ENCODE measurements around the gene PARD6G.
"Not testable (repeated sequence)": the region's sequence is repeated elsewhere in the genome, so short reads cannot be mapped to it uniquely, and the experiment has no call there.

The PARD6G gene

DNA sequence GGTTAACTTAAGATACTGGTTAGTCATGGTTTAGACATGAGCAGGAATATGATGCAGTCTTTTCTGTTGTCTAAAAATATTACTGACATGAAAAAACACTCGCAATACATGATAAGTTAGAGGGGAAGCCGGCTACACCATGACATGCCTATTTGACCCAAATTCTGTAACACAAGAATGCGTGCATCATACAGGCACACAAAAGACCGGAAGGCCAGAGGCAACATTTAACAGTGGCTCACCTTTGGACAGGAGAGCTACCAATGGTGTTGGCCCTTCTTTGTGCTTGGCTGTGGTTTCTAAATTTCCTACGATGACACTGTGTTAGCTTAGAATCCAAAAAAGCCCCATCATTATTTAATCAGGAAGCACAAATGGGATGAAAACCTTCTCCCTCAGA, 4.1 kb downstream of the PARD6G start:
- DNase-seq = no peak
- intact Hi-C loops (cut with DNase I) = no loop called here

DNA sequence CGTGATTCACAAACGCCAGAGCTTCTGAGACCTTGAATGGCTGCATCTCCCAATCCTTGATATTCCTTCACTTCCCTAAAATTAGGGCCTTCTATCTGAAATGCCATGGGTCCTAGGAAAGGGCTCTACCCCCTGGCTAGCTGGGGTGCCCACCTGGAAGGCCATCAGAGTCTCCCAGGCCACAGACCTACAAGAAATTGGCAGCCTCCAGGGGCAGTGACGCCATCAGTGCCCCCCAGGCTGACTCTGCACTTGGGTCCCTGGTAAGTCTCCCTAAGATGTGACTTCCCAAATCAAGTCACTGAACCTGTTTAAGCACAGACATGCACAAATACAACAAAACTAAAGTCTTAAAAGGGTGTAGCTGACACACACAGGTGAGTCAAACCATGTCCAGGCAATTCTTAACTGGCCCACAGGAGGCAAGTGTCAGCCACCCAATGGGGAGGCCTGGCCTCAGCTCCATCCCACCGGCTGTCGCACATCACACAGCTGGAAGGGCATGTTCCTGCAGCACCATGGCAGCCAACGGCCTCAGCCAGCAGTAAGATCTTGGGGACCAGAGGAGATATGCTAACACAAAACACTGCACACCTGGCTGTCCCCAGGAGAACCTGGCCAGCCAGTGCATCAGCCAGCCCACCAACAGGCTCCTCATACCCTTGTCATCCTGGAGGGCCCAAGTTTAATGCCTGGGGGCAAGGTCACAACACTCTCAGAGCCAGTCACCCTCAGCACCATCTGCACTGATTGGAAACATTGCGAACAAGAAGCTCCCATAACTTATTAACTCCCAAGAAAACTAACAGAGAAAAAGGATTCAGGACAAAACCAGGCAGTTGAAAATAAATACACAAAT, 5.2 kb downstream of the PARD6G start:
- DNase-seq = peak in 2 of 10 donors; percentile 30 to 53
- intact Hi-C loops (cut with DNase I) = no loop called here

DNA sequence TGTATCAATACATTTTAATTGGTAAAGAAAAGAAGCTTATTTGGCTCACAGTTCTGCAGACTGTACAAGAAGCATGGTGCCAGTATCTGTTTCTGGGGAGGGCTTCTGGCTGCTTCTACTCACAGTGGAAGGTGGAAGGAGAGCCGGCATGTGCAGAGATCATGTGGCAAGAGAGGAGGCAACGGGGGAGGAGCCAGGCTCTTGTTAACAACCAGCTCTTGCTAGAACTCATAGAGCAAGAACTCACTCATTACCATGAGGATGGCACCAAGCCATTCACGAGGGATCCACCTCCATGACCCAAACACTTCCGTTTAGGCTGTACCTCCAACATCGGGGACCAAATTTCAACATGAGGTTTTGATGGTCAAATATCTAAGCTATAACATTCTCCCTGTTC, 7.5 kb downstream of the PARD6G start:
- intact Hi-C loops (cut with DNase I) = no loop called here
- peak in 2 of 10 donors; percentile 19 to 26 for DNase-seq

DNA sequence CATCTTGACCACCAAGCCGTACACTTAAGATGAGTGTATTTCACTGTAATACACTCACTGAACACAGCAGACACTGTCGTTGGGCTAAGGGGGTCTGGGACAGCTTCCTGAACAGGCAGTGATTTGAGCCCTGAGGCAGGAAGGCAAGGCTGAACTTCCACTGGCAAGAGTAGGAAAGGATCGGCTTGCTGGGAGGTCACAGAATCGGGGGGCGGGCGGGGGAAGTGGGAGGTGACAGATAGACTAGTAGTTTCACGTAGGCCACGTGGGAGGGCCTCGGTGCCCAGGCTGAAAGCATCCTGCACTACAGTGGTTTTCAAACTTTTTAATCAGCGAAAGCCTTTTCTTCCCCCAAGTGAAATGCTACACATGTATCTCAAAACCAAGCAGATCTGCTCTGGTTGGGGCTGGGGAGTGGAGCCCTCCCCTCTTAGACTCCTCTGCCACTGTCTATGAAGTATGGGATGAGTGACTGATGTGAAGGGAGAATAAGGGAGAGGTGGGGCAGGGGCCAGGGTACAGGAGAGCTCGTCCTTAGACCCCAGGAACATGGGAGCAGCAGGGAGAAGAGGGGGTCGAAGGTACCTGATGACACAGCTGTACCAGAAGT, 8.6 kb downstream of the PARD6G start:
- intact Hi-C loops (cut with DNase I) = no loop called here
- peak in 2 of 10 donors; percentile 11 to 32 for DNase-seq

DNA sequence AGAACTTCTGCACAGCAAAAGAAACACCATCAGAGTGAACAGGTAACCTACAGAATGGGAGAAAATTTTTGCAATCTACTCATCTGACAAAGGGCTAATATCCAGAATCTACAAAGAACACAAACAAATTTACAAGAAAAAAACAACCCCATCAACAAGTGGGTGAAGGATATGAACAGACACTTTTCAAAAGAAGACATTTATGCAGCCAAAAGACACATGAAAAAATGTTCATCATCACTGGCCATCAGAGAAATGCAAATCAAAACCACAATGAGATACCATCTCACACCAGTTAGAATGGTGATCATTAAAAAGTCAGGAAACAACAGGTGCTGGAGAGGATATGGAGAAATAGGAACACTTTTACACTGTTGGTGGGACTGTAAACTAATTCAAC, 9.8 kb downstream of the PARD6G start:
- intact Hi-C loops (cut with DNase I); DNase-seq: not testable (repeated sequence)

GRCh38 chr18:80234398-80234797, 12.9 kb downstream of the PARD6G start:
- peak in 1 of 10 donors; percentile 4 for DNase-seq
- intact Hi-C loops (cut with DNase I) = no loop called here

GRCh38 chr18:80233899-80234298, 13.4 kb downstream of the PARD6G start:
- intact Hi-C loops (cut with DNase I) = no loop called here
- peak in 2 of 10 donors; percentile 32 to 33 for DNase-seq

- intact Hi-C loops (cut with DNase I) = no loop called here
- DNase-seq = peak in 2 of 10 donors; percentile 45 to 63
These were observed 14.0 kb downstream of the PARD6G start for GRCh38 chr18:80233201-80233835.

- peak in 2 of 10 donors; percentile 55 to 58 for DNase-seq
These were observed 14.6 kb downstream of the PARD6G start for GRCh38 chr18:80232710-80233109.

DNA sequence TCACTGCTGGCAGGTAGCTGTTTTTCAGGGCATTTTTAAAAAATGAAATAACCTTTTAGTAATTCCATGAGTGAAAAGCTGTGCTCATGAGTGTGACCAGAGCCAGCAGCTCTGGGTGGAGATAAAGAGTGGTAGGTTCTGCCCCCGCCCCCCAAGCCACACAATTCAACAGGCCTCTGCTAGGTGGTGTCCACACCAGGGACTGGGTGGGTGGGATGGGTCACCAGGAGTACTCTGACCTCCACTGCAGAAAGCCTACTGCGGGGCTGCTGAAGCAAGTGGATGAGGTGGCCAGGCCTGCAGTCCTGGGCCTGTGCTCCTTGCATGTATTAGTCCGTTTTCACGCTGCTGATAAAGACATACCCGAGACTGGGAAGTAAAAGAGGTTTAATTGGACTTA, 15.3 kb downstream of the PARD6G start:
- intact Hi-C loops (cut with DNase I) = no loop called here
- DNase-seq = peak in 2 of 10 donors; percentile 35 to 44

More at GRCh38 chr18:80232710-80233109, 14.6 kb downstream of the PARD6G start:
- intact Hi-C loops (cut with DNase I) = no loop called here

GRCh38 chr18:80231616-80232015, 15.7 kb downstream of the PARD6G start:
- intact Hi-C loops (cut with DNase I) = no loop called here
- no peak for DNase-seq

- DNase-seq = peak in 1 of 10 donors; percentile 37
- intact Hi-C loops (cut with DNase I) = no loop called here
These were observed 16.2 kb downstream of the PARD6G start for GRCh38 chr18:80231151-80231550.

- intact Hi-C loops (cut with DNase I) = no loop called here
- DNase-seq = peak in 1 of 10 donors; percentile 56
These were observed 17.3 kb downstream of the PARD6G start for GRCh38 chr18:80229766-80230745.

- intact Hi-C loops (cut with DNase I) = no loop called here
- peak in 1 of 10 donors; percentile 19 for DNase-seq
These were observed 18.0 kb downstream of the PARD6G start for GRCh38 chr18:80229363-80229762.

DNA sequence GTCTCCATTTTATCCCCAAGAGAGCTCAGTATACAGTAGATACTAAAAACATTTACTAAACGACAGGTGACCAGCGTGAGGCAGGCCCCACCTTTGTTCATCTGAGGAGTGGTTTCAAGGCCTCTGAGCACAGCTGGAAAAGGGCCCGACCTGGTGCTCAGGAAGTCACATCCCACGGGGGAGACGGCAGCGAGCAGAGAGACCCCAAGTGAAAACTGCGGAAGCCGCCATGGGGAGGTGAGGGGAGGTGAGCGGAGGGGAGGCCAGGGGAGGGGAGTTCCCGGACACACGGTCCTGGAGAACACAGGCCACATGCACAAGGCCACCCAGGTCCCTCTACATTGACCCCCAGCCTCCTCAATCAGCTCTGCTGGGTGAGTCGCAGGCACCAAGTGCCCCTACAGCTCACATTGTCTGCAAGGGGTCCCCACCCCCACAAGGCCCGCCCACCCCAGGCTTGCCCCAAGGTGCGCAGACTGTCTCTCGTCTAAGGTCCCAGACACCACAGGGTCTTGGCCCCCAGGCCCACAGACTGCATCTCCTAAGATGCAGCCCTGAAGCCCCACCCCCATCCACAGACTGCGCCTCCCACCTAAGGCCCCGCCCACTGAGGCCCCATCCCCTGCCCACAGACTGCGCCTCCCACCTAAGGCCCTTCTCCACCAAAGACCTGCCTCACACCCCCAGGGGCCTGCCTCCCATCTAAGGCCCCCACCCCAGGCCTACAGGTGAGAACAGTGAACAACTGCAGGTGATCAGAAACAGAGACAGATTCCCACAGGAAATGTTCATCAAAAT, 19.1 kb downstream of the PARD6G start:
- DNase-seq = peak in 1 of 10 donors; percentile 54
- intact Hi-C loops (cut with DNase I) = no loop called here

DNA sequence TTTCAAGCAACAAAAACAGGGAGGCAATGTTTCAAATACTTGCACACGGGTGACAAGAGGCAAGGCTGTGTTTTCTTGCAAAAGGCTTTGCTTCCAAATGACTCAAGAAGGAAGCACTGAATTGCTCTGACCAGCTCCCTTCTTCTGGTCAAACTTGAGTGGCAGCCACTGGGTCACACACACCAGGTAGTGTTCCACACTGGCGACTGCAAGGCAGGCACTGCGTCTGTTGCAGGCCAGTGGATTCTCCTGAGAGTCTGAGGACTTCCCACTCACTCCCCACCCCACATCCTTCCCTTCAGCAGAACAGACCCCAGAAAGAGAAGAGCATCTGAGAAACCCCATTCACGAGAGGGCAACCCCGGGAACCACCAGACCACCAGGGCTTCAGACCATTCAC, 19.8 kb downstream of the PARD6G start:
- peak in 1 of 10 donors; percentile 18 for DNase-seq
- intact Hi-C loops (cut with DNase I) = no loop called here

DNA sequence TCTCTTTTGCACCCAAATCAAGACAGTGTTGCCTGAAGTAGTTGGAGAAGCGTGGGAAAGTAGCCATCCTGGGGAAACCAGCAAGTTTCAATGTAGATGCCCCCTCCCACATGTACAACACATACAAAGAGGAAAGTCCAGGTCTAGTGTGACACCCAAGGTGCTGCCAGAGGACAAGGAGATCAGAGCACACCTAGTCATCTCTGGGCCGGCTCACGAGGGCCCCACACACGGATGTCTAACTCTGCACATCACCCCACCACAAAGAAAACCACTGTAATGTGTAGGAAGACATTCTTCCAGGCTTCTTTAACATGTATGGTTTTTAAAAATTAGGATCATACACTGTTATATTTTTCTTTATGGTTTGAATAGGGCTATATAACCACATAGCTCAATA, 21.6 kb downstream of the PARD6G start:
- intact Hi-C loops (cut with DNase I) = no loop called here
- DNase-seq = no peak

GRCh38 chr18:80223581-80224148, 23.6 kb downstream of the PARD6G start:
- intact Hi-C loops (cut with DNase I) = no loop called here

GRCh38 chr18:80219488-80219887, 27.8 kb downstream of the PARD6G start:
- intact Hi-C loops (cut with DNase I) = not testable (repeated sequence)

More at GRCh38 chr18:80223581-80224148, 23.6 kb downstream of the PARD6G start:
- DNase-seq = no peak

More at GRCh38 chr18:80219488-80219887, 27.8 kb downstream of the PARD6G start:
- peak in 1 of 10 donors; percentile 7 for DNase-seq
